ENCODE measurements around the gene PSMB2.

GRCh38 chr1:35646043-35646442, 4.7 kb upstream of the PSMB2 start:
- TF ChIP-seq CTCF (IDR thresholded peaks at IDR 0.05): no peak
- TF ChIP-seq POLR2A (IDR thresholded peaks at IDR 0.05): no peak
- TF ChIP-seq POLR2AphosphoS5 (IDR thresholded peaks at IDR 0.05): no peak
- TF ChIP-seq EP300 (IDR thresholded peaks at IDR 0.05; ENCODE audit: low read depth): no peak
